ENCODE data around the gene OR12D3.

The OR12D3 gene

DNA sequence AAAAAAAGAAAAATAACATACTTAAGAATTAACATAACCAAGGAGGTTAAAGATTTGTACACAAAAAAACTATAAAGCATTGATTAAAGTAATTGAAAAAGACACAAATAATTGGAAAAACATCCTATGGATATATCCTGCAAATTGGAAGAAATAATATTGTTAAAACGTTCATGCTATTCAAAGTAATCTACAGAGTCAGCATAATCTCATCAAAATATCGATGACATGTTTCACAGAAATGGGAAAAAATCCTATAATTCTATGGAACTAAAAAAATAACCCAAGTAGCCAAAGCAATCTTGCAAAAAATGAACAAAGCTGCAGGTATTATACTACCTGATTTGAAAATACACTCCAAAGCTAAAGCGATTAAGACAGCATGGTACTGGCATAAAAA is 29.7 kb downstream of the OR12D3 start:
- Histone ChIP-seq H3K4me1 (no peaks in the 10 kb centered on the region), H3K9me3 (no peaks in the 10 kb centered on the region), H3K36me3 (replicated peaks) (no peaks in the 10 kb centered on the region), H3K27me3 (ENCODE audit: low read depth) (no peaks in the 10 kb centered on the region), H3K4me3 (no peak overlapping the region)
- in situ Hi-C loops (cut with MboI; ENCODE audit: low sequenced_read_pairs): no loop called here
- no peak for DNase-seq (ENCODE audit: low spot score in 2 of 2)

DNA sequence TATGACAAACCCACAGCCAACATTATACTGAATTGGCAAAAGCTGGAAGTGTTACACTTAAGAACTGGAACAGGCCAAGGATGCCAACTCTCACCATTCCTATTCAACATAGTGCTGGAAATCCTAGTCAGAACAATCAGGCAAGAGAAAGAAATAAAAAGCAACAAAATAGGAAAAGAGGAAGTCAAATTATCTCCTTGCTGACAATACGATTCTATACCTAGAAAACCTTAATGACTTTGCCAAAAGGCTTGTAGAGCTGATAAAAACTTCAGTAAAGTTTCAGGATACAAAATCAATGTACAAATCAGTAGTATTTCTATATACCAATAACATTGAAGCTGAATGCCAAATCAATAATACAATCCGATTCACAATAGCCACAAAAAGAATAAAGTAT is 38.8 kb downstream of the OR12D3 start:
- no peak for DNase-seq (ENCODE audit: low spot score in 2 of 2)
- Histone ChIP-seq H3K4me1 (no peaks in the 10 kb centered on the region), H3K27me3 (ENCODE audit: low read depth) (no peaks in the 10 kb centered on the region), H3K9me3 (0 out of 2 replicates have a peak, but pooled peaks cover 2% of the 10 kb centered on the region), H3K36me3 (replicated peaks) (no peaks in the 10 kb centered on the region), H3K4me3 (no peak overlapping the region)
- in situ Hi-C loops (cut with MboI; ENCODE audit: low sequenced_read_pairs): no loop called here

DNA sequence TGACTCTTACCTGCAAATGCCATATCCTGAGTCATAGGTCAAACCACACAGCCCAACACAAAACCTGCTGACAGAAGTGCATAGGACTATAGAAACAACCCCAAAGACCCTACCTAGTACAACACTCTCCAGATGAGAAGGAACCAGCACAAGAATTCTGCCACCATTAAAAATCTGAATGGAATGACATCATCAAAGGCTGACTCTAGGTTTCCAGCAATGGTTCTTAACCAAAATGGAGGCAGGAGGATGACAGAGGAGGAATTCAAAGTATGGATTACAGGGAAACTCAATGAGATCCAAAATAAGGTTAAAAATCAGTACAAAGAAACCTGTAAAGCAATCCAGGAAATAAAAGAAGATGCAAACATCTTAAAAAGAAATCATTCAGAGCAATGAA is 42.4 kb downstream of the OR12D3 start:
- Histone ChIP-seq H3K4me1 (no peaks in the 10 kb centered on the region), H3K27me3 (ENCODE audit: low read depth) (no peaks in the 10 kb centered on the region), H3K4me3 (no peak overlapping the region), H3K9me3 (0 out of 2 replicates have a peak, but pooled peaks cover 2% of the 10 kb centered on the region), H3K36me3 (replicated peaks) (no peaks in the 10 kb centered on the region)
- DNase-seq (ENCODE audit: low spot score in 2 of 2): no peak
- in situ Hi-C loops (cut with MboI; ENCODE audit: low sequenced_read_pairs): no loop called here

DNA sequence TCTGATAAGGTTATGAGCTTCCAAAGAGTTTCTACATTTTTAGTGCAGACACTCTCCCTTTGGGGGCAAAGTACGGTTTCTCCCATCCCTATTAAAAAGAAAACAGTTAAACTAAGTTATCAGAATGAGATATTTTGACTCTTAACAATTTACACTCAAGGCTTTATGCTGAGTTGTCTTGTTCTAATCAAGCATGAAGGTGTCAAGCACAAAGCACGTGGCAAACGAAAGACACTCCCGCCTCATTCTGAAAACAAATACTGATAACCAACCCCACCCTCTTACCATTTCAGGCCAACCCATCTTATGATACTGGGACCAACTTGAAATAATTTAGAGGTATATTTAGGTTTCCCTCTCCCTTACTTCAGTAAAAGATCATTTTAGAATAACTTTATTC is 49.3 kb downstream of the OR12D3 start:
- Histone ChIP-seq H3K27me3 (ENCODE audit: low read depth) (no peaks in the 10 kb centered on the region), H3K4me1 (no peaks in the 10 kb centered on the region), H3K4me3 (no peak overlapping the region), H3K36me3 (replicated peaks) (no peaks in the 10 kb centered on the region), H3K9me3 (no peaks in the 10 kb centered on the region)
- DNase-seq (ENCODE audit: low spot score in 2 of 2): no peak
- in situ Hi-C loops (cut with MboI; ENCODE audit: low sequenced_read_pairs): no loop called here

Measured in HAP-1 (cell line).